PC-9 (cell line): ENCODE measurements around the gene KCNH3. TPM values are rescaled to one million over a fixed set of nuclear protein-coding genes. Genes with fewer than 3 reads are reported as not detected.

ENCODE experiments used
- BruUV-seq: library from RNA; stranded (reverse); fragments of 400-500 nt; replicated peaks from 2 replicates; lab custom pipeline; 2021; lab: Mats Ljungman, UMichigan
- CTCF ChIA-PET: fragments of 300-600 bp; sonication (Branson Sonifier 250); formaldehyde crosslinking; loops from one replicate; lab custom pipeline; 2022; ENCODE audit warnings: antibody characterized with exemption; lab: Charles Lee
- POLR2A ChIA-PET: fragments of 300-600 bp; sonication (Branson Sonifier 250); formaldehyde crosslinking; loops from one replicate; lab custom pipeline; 2022; ENCODE audit warnings: antibody characterized with exemption; ENCODE audit not compliant: unreplicated experiment; lab: Charles Lee
- DNase-seq, 2 experiments: peaks; one replicate each; pipeline versions ENCODE4 v3.0.0 to v3.0.0-alpha.2; 2015 to 2022; ENCODE audit warnings: mixed read lengths in 1 of 2
- H2AFZ ChIP-seq: fragments of 200-600 bp; sonication (generic); 2 replicates; pipeline ENCODE4 v1.8.1; 2017; ENCODE audit warnings: antibody characterized with exemption
- H3F3A ChIP-seq: fragments of 200-600 bp; sonication (generic); 2 replicates; pipeline ENCODE4 v1.8.1; 2017; ENCODE audit warnings: antibody characterized with exemption, mild to moderate bottlenecking, low read depth; ENCODE audit not compliant: insufficient read depth
- H3K27ac ChIP-seq: fragments of 200-600 bp; sonication (generic); 2 replicates; pipeline ENCODE4 v1.6.1; 2016; ENCODE audit warnings: mixed run types
- H3K27me3 ChIP-seq: fragments of 200-600 bp; sonication (generic); 2 replicates; pipeline ENCODE4 v1.6.1; 2016; ENCODE audit warnings: low read depth, mixed run types; ENCODE audit not compliant: insufficient read depth
- H3K36me3 ChIP-seq: fragments of 200-600 bp; sonication (generic); 2 replicates; pipeline ENCODE4 v1.6.1; 2016; ENCODE audit warnings: low read depth, mixed run types
- H3K4me1 ChIP-seq: fragments of 200-600 bp; sonication (generic); replicated peaks from 2 replicates; pipeline ENCODE4 v1.6.1; 2016; ENCODE audit warnings: mixed run types; ENCODE audit not compliant: insufficient read depth
- H3K4me2 ChIP-seq: fragments of 200-600 bp; sonication (generic); 2 replicates; pipeline ENCODE4 v1.6.1; 2017; ENCODE audit warnings: mixed run types
- H3K4me3 ChIP-seq: fragments of 200-600 bp; sonication (generic); 2 replicates; pipeline ENCODE4 v1.6.1; 2016; ENCODE audit warnings: mixed run types
- H3K79me2 ChIP-seq: fragments of 200-600 bp; sonication (generic); 2 replicates; pipeline ENCODE4 v1.6.1; 2017; ENCODE audit warnings: low read depth, mixed run types
- H3K9me2 ChIP-seq: fragments of 200-600 bp; sonication (generic); 2 replicates; pipeline ENCODE4 v1.8.1; 2017; ENCODE audit warnings: mild to moderate bottlenecking; ENCODE audit not compliant: insufficient read depth
- H3K9me3 ChIP-seq: fragments of 200-600 bp; sonication (generic); 2 replicates; pipeline ENCODE4 v1.8.1; 2016; ENCODE audit warnings: low read depth; ENCODE audit not compliant: insufficient read depth
- H4K20me1 ChIP-seq: fragments of 200-600 bp; sonication (generic); 2 replicates; pipeline ENCODE4 v1.8.1; 2017; ENCODE audit not compliant: insufficient read depth
- EZH2 ChIP-seq: fragments of 200-600 bp; sonication (generic); IDR thresholded peaks from 2 replicates; pipeline ENCODE4 v1.8.0; 2017; ENCODE audit warnings: antibody characterized with exemption, low read depth
- intact Hi-C: fragments of 100-400 bp; cut with micrococcal nuclease; formaldehyde crosslinking; loops from one replicate; pipeline ENCODE4 v1.10.0; 2022; ENCODE audit not compliant: unreplicated experiment
- total RNA-seq: library from RNA; stranded (reverse); gene quantifications from 2 replicates; pipeline ENCODE4 v1.2.3, GENCODE V29; 2021
- TF ChIP-seq, protein P1 (sequence below): fragments of 200-600 bp; sonication (generic); conservative IDR thresholded peaks from 2 replicates; pipeline ENCODE4 v1.6.1; 2017; ENCODE audit warnings: mixed run types, antibody characterized with exemption, mild to moderate bottlenecking, moderate library complexity

Gene KCNH3
- total RNA-seq, 1 experiment from 2014 or later = not detected

GRCh38 chr12:49565406-49566265, 26.8 kb downstream of the KCNH3 start:
- Histone ChIP-seq H3K4me3 (no peak overlapping the region), H3K9me2 (no peaks in the 10 kb centered on the region), H4K20me1 (no peaks in the 10 kb centered on the region; the same call in 1 of the 2 replicates), H3F3A (peaks cover 9% of the 10 kb centered on the region; the same call in 1 of the 2 replicates), H2AFZ (no peak overlapping the region), H3K27ac (no peak overlapping the region), H3K4me2 (no peak overlapping the region), H3K4me1 (peaks cover 10% of the 10 kb centered on the region; the same call in 1 of the 2 replicates), H3K9me3 (no peaks in the 10 kb centered on the region), H3K27me3 (no peaks in the 10 kb centered on the region), H3K79me2 (peaks cover 39% of the 10 kb centered on the region), H3K36me3 (peaks cover 28% of the 10 kb centered on the region; the same call in 1 of the 2 replicates)
- TF ChIP-seq EZH2 = no peak
- TF ChIP-seq, protein P1, sequence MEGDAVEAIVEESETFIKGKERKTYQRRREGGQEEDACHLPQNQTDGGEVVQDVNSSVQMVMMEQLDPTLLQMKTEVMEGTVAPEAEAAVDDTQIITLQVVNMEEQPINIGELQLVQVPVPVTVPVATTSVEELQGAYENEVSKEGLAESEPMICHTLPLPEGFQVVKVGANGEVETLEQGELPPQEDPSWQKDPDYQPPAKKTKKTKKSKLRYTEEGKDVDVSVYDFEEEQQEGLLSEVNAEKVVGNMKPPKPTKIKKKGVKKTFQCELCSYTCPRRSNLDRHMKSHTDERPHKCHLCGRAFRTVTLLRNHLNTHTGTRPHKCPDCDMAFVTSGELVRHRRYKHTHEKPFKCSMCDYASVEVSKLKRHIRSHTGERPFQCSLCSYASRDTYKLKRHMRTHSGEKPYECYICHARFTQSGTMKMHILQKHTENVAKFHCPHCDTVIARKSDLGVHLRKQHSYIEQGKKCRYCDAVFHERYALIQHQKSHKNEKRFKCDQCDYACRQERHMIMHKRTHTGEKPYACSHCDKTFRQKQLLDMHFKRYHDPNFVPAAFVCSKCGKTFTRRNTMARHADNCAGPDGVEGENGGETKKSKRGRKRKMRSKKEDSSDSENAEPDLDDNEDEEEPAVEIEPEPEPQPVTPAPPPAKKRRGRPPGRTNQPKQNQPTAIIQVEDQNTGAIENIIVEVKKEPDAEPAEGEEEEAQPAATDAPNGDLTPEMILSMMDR = no peak
- no TSS peak for BruUV-seq
- POLR2A ChIA-PET = interaction anchor here (0.7 kb wide), 1 partner anchor 323 kb away, joined by 3 read pairs; no protein-coding TSS in a partner anchor
- CTCF ChIA-PET = no interaction called here
- DNase-seq = no peak
- intact Hi-C loops = loop anchor here (5.0 kb wide), 1 partner anchor 198 kb away; the partner anchor contains the start of gene SPATS2

GRCh38 chr12:49566361-49566760, 27.5 kb downstream of the KCNH3 start:
- Histone ChIP-seq H3K27ac (no peak overlapping the region), H3K4me1 (peaks cover 13% of the 10 kb centered on the region; the same call in 1 of the 2 replicates), H3F3A (peaks cover 9% of the 10 kb centered on the region; the same call in 1 of the 2 replicates), H3K9me2 (no peaks in the 10 kb centered on the region), H4K20me1 (no peaks in the 10 kb centered on the region; the same call in 1 of the 2 replicates), H3K36me3 (peaks cover 21% of the 10 kb centered on the region; the same call in 1 of the 2 replicates), H3K9me3 (no peaks in the 10 kb centered on the region), H3K79me2 (peaks cover 47% of the 10 kb centered on the region), H2AFZ (no peak overlapping the region), H3K4me3 (no peak overlapping the region; the same call in 1 of the 2 replicates), H3K4me2 (peak overlapping the region; percentile 88), H3K27me3 (no peaks in the 10 kb centered on the region)
- TF ChIP-seq EZH2 = no peak
- TF ChIP-seq, protein P1 = no peak
- ChIA-PET CTCF (no interaction called here), POLR2A (interaction anchor here (0.8 to 1.4 kb wide), 2 partner anchors 199 to 244 kb away, joined by 4 to 5 read pairs; partner anchors contain the start of genes SPATS2 and TROAP)
- DNase-seq = no peak
- BruUV-seq = no TSS peak
- intact Hi-C loops = loop anchor here (5.0 kb wide), 1 partner anchor 199 kb away; the partner anchor contains the start of gene SPATS2

- ChIA-PET CTCF (interaction anchor here (0.7 kb wide), 1 partner anchor 12 kb away, joined by 3 read pairs; no protein-coding TSS in a partner anchor), POLR2A (interaction anchor here (0.8 to 1.4 kb wide), 2 partner anchors 200 to 245 kb away, joined by 4 to 5 read pairs; partner anchors contain the start of genes SPATS2 and TROAP)
- Histone ChIP-seq H3K9me3 (no peaks in the 10 kb centered on the region), H2AFZ (peak overlapping the region; percentile 97; the same call in 1 of the 2 replicates), H3F3A (peaks cover 9% of the 10 kb centered on the region; the same call in 1 of the 2 replicates), H3K4me2 (peak overlapping the region; percentile 88), H3K27ac (no peak overlapping the region; the same call in 1 of the 2 replicates), H3K79me2 (peaks cover 52% of the 10 kb centered on the region), H4K20me1 (no peaks in the 10 kb centered on the region; the same call in 1 of the 2 replicates), H3K4me3 (peak overlapping the region; percentile 89), H3K9me2 (no peaks in the 10 kb centered on the region), H3K36me3 (peaks cover 14% of the 10 kb centered on the region; the same call in 1 of the 2 replicates), H3K27me3 (no peaks in the 10 kb centered on the region), H3K4me1 (peaks cover 13% of the 10 kb centered on the region; the same call in 1 of the 2 replicates)
- no TSS peak for BruUV-seq
- TF ChIP-seq, protein P1 = no peak
- TF ChIP-seq EZH2 = no peak
- no peak for DNase-seq
- intact Hi-C loops = loop anchor here (5.0 kb wide), 1 partner anchor 200 kb away; the partner anchor contains the start of gene SPATS2
Observed at GRCh38 chr12:49567302-49567610, 28.4 kb downstream of the KCNH3 start.
